CD4-positive, alpha-beta T cell treated with Interleukin-1 beta for 1 hour (primary cell): ENCODE results near the gene ZNF582.

ENCODE experiments used
- DNase-seq, 2 donors: peaks; one replicate each; pipeline ENCODE4 v3.0.0-alpha.2; 2020 to 2022

Gene ZNF582

DNA sequence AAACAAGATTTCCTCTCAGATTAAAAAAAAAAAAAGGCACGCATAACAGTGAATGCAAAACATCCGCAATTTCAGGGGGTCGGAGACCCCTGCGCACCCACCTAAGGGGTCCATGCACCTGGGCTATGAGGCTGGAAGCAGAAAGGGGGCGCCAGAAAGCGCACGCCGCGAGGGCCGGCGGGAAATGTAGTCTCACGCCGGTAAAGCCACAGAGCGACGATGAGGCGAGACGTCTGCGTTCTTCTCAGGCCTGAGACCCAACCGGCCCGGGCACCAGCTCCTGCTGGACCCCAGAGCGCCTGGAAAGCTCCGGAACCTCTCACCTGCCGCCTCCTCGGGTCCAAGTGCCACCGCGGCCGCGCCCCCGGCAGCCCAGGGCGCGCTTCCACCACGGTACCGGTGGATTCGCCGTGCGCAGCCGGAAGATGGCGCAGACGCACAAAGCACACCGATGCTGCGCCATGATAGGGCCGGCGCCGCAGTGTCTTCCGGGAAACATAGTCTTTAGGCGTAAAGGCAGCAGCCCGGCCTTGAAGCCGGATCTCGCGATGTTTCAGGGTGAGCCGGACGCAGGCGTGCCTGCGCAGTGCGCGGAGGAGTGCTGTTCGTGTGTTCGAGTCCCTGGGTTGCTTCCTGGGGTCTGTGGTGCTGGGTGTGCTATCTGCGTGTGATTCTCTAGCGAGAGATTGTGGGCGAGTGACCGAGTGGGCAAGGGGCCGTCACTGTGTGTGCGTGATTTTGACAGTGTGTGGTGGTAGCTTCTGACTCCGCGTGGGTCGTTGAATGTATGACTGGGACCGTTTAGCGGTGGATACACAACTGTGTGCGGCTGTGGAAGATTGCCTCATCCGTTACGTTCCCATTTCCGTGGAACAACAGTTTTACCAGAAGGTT is at the start of gene ZNF582:
Gene ZNF582 (minus strand): TSS at position 416 of the 894 bp plus-strand sequence. CDS start 1,782 bp downstream, outside the sequence.
- peak; percentile 95 to 97 for DNase-seq

DNA sequence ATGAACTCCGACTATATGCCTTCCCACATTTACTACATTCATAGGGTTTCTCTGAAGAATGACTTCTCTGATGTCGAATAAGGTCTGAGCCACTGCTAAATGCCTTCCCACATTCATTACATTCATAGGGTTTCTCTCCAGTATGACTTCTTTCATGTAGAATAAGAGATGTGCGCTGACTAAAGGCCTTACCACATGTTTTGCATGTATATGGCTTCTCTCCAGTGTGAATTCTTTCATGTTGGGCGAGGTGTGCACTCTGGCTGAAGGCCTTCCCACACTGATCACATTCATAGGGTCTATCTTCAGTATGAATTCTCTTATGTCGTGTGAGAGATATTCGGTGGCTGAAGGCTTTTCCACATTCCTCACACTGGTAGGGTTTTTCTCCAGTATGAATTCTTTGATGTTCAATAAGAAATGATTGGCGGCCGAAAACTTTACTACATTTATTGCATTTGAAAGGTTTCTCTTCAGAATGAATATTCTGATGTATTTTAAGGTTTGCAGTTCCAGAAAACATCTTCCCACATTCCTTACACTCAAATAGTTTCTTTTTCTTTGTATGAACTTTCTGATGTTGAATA is 48.0 kb upstream of the ZNF582 start:
- no peak for DNase-seq

DNA sequence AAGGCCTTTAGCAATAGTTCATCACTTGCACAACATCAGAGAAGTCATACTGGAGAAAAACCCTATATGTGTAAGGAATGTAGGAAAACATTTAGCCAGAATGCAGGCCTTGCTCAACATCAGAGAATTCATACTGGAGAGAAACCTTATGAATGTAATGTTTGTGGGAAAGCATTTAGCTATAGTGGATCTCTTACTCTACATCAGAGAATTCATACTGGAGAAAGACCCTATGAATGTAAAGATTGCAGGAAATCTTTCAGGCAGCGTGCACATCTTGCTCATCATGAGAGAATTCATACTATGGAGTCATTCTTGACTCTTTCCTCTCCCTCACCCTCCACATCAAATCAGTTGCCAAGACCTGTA is 30.6 kb upstream of the ZNF582 start:
- DNase-seq, result no peak

DNA sequence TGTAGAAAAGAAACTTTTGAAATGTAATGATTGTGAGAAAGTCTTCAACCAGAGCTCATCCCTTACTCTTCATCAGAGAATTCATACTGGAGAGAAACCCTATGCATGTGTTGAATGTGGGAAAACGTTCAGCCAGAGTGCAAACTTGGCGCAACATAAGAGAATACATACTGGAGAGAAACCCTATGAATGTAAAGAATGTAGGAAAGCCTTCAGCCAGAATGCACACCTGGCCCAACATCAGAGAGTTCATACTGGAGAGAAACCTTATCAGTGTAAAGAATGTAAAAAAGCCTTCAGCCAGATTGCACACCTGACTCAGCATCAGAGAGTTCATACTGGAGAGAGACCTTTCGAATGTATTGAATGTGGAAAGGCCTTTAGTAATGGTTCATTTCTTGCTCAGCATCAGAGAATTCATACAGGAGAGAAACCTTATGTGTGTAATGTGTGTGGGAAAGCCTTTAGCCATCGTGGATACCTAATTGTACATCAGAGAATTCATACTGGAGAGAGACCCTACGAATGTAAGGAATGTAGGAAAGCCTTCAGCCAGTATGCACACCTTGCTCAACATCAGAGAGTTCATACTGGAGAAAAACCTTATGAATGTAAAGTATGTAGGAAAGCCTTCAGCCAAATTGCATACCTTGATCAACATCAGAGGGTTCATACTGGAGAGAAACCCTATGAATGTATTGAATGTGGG is 30.1 kb upstream of the ZNF582 start:
- DNase-seq, result no peak

DNA sequence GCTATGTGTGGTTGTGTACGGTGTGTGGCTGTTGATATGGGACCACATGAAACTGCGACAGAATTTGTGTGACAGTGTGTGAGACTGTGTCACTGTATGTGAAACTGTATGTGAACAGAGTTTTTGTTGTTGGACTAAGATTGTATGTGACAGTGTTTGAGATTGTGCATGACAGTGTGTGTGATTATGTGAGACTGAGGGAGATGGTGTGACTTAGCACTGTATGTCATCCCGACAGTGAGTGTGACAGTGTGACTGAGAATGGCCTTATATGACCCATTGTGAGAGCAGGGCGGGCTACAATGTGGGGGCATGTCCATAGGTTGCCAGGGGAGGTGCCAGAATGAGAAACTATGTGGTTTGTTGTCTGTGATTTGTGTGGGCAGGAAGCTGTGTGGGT is 11.7 kb upstream of the ZNF582 start:
- DNase-seq, result no peak

DNA sequence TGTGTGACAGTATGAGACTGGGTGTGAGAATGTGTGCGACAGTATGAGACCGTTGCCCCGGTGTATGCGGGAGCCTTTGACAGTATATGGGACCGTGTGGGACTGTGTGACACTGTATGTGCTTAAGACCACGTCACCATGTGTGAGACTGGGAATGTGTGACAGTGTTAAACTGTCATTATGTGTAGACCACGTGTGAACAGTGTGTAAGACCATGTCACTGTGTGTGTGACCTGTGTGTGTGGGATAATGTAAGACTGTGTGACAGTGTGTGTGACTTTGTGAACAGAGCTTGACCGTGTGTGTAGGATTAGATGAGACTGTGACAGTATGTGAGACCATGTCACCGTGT is 11.3 kb upstream of the ZNF582 start:
- DNase-seq, result peak; percentile 7 to 21

DNA sequence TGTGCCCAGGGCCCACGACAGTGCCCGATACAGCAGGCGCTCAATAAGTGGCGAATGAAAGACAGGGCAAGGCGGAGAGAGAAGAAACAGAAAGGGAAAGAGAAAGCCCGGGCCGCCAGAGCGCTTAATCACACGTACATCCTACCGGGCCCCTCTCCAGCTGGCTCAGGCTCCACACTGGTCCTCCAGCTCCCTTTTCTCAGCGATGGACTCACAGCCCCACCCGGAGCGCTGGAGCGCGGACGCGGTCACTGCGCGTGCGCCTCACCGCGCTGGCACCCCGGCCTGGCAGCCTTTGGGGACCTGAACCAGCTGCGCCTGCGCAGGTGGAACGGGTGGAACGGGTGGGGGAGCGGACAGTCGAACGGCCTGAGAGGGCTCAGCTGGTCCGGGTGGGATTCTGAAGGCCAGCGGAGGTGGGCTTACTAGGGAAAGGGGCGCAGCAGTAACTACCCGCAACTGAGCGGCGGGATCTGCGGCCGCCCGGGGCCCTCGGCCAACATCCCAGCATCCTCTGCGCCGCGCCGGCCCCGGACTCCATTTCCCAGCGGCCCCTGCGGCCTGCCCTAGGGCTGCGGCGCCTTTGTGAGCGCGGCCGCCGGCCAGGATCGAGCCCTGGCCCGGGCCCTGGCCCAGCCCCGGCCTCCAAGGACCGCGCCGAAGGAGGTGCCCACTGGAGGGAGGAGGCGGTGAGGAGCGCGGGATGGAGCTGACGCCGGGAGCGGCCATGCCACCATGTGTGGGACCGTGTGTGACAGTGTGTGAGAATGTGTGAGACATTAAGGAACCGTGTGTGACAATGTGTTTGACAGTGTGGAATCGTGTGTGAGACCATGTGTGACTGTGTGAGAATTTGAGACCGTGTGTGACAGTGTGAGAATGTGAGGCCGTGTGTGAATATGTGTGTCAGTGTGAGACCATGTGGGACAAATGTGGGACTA is 10.7 kb upstream of the ZNF582 start, which contains the start of gene ZNF583:
Gene ZNF583 (plus strand): TSS at position 569 of the 941 bp plus-strand sequence. CDS start 2,783 bp downstream, outside the sequence.
- peak; percentile 94 for DNase-seq

DNA sequence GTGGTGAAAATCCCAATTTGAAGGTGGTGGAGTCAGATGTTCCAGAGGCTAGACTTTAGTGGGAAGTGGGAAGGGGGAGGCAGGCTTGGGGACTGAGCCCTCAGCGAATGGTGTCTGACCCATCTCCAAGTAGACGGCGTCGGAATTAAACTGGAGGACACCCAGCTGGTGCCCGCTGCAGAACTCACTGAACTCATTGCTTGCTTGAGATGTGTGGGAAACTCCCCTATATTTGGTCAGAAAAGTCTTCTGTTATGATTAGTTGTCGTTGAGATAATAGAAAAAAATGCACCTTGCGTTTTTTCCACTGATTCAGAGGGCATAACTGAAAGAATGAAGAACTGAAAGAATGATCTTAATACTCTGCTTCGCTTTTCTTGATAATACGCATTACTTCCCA is 9.9 kb upstream of the ZNF582 start:
- DNase-seq, result no peak

DNA sequence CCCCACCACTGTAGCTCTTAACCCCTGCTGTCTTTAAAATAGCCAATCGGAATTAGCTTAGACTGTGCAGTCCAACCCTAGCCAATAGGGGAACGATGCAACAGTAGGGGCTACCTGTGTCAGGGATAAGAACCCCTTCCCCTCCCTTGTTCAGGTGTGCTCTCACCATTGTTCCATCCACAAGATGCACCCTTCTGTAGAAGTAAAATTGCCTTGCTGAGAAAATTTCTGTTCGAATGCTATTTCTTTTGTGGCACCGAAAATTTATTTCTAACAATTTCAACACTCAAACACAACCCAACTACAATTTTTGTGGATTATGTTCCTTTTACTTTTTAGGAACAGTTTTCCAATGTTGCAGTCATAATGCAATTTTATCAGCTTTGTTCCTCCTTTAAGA is 7.2 kb upstream of the ZNF582 start:
- DNase-seq, result no peak

DNA sequence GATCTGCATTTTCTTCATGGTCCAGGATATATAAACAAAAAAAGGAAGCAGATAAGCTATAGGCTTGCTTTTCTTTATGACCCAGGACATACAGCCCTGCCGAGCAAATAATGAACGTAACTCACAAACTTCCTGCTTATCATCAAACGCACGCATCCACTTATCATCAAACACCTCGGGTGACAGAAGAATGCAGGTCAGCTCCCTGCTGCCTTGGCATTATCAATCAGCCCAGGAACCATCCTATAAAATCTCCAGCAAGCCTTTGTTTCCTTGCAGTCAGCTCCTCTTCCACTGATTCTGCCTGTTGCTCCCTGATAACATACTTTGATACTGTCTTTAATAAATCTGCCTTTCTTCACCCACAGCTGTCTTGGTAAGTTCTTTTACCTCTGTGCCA is 5.5 kb upstream of the ZNF582 start:
- DNase-seq, result no peak

DNA sequence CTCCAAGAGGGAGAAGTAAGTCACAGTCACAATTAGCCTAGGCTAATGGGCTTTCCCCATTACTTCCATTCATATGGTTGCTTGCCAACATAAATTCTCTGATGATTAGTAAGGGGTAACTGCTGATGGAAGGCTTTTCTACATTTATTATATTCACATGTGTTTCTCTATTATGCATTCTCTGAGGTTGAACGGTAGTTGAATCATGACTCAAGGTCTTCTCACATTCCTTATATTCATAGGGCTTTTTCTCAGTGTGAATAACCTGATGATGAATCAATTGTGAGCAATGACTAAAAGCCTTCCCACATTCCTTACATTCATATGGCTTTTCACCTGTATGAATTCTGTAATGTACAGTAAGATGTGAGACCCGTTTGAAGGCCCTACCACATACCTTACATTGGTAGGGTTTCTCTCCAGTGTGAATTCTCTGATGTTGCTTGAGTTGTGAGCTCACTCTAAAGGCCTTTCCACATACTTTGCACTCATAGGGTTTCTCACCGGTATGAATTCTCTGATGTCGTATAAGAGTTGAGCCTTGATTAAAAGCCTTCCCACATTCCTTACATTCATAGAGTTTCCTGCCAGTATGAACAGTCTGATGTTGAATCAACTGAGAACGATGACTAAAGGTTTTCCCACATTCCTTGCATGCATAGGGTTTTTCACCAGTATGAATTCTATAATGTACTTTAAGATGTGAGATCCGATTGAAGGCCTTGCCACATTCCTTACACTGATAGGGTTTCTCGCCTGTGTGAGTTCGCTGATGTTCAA is 9.3 kb downstream of the ZNF582 start:
- no peak for DNase-seq

DNA sequence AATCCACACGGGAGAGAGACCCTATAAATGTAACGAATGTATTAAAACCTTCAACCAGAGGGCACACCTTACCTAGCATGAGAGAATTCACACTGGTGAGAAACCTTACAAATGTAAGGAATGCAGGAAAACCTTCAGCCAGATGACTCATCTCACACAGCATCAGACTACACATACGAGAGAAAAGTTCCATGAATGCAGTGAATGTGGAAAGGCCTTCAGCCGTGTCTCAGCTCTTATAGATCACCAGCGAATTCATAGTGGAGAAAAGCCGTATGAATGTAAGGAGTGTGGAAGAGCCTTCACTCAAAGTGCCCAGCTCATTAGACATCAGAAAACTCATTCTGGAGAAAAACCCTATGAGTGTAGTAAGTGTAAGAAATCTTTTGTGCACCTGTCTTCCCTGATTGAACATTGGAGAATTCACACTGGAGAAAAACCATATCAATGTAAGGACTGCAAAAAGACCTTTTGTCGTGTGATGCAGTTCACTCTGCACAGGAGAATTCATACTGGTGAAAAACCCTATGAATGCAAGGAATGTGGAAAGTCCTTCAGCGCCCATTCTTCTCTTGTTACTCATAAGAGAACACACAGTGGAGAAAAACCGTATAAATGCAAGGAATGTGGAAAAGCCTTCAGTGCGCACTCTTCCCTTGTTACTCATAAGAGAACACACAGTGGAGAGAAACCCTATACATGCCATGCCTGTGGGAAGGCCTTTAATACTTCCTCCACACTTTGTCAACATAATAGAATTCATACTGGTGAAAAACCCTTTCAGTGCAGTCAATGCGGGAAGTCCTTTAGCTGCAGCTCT is 16.0 kb downstream of the ZNF582 start:
- no peak for DNase-seq

DNA sequence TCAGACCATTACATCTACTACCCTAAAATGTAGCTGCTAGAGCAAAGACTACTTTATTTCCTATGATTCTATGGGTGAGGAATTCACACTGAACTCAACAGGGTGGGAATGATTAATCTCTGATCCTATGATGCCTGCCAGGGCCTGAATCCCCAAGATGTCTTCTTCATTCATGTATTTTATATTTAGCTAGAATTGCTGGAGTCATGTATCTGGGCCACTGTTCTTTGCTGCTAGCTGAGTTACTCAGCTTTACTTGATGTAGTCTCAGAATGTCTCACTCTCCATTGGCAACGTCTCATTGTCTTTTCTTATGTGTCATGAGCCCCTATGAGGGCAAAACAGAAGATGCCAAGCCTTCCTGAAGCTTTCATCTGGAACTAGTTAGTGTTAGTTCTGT is 21.1 kb downstream of the ZNF582 start:
- DNase-seq, result no peak

DNA sequence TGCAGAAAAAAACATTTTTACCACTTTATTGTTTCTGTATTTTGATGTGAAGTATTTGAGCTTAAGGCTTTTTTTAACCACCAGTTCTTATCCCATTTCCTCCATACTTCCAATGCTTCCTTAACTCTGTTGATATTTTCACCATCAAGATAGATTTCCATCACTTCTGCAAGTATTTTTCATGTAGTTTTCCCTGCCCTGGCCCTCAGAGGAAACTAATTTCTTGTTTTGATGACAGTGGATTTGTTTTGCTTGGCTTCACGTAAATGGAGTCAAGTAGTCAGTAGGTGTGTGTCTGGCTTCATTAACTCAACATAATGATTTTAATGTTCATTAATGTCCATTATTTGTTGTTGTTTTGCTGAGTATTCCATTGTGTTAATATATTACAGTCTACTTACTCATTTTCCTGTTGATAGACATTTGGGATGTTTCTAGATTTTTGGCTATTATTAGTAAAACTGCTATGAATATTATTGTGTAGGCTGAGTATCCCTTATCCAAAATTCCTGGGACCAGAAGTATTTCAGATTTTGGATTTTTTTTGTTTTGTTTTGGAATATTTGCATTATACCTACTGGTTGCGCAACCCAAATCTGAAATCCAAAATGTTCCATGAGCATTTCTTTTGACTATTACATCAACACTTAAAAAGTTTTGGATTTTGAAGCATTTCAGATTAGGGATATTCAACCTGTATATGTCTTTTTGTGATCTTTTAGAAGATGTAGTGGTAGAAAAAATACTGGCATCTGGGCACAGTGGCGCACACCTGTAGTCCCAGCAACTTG is 23.3 kb downstream of the ZNF582 start:
- DNase-seq, result no peak

DNA sequence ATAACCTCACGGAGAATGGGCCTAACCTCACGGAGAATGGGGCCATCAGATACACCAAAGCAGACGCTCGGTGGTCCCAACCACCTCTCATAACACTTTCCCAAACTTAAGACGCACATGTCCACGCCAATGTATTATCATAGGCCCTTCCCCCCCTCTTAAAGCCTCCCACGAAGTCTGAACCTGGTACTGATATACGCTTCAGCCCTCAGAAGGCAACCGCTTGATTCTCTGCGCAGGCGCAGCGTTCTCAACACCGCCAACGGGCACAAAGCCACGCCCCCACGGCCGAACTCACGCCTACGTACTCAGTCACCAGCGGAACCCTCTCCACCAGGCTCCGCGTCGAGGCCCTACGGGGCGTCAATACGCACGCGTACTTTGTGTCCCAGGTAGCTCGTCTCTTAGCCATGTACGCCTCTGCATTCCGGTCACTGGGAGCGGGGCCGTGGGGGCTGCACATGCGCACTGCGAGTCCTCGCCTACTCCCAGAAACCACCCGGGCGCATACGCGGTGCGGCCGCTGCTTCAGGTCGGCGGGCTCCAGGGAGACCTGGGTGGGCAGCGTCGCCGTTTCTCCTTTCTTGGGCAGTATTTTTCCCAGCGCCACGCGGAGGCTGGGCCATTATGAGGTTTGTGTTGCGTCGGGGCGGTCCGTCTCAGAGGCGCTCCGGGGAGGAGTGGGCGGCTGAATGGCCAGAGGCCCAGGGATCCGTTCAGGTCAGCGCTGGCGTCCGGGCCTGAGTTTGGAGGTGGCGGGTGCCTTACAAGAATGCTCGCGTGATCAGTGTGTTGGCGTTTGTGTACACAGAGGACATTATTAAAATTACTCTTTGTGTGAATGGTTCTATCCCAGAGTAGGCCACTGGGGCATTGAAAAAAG is 25.3 kb downstream of the ZNF582 start:
- DNase-seq, result peak; percentile 79 to 94

DNA sequence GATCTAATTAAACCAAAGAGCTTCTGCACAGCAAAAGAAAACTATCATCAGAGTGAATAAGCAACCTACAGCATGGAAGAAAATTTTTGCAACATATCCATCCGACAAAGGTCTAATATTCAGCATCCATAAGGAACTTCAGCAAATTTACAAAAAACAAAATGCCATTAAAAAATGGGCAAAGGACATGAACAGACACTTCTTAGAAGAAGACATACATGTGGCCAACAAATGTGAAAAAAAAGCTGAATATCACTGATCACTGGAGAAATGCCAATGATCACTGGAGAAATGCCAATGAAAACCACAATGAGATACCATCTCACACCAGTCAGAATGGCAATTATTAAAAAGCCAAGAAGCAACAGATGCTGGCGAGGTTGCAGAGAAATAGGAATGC is 32.5 kb downstream of the ZNF582 start:
- DNase-seq, result no peak

DNA sequence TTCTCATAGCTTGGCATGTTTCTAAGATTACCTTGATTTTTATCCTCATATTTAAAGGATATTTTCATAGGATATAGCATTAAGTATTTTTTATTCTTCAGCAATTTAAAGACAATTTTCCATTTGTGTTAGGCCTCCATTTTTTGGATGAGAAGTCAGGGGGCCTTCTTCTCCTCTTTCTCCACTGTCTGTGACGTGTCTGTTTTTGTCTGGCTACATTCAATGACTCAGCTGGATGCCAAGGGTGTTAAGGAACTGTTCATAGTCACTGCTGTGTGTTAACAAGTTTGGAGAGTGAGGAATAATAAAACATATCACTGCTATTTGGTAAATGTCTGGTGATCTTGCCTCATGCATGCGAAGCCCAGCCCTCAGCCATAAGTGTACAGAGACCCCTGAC is 36.4 kb downstream of the ZNF582 start:
- DNase-seq, result no peak

DNA sequence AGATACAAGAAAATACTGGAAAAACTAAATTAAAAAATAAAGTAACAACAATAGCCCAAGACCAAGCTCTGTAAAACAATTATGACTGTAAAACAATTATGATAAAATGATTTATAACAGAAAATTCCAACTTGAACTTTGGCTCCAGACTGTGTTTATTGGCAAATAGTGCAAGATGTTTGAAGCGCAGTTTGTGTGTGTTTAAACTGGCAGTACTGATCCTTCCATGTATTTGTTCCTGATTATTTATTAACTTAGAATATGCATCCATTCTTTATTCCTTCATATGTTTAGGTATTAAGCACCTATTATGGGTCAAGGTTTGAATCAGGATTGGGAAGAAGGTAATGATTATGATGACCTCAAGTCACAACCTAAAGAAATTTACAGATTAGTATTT is 37.8 kb downstream of the ZNF582 start:
- DNase-seq, result no peak

DNA sequence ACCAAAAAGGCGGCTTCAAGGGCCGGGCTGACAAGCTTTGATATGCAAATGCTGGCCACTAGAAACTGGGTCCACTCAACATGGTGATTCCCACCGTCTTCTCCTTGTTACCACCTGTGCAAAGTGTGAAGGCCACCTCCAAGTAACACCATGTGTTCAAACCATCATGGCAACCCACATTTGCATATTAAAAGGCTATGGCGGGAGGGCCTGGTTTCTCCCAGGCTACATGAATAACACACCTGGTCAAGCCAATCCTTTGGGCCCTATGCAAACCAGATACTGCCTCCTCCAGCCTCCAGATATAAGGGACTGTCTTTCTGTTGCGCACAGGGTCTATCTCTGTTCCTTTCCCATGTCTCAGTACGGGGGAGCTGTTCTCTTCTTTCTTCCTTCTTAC is 42.1 kb downstream of the ZNF582 start:
- no peak for DNase-seq
